Measurements from ENCODE around the gene DPP10. TPM values are rescaled to one million over a fixed set of nuclear protein-coding genes. Genes with fewer than 3 reads are reported as not detected.

Gene DPP10
- total RNA-seq, 4 donors from 2014 or later, result 3.3 to 6.6 (median 4.7) TPM

DNA sequence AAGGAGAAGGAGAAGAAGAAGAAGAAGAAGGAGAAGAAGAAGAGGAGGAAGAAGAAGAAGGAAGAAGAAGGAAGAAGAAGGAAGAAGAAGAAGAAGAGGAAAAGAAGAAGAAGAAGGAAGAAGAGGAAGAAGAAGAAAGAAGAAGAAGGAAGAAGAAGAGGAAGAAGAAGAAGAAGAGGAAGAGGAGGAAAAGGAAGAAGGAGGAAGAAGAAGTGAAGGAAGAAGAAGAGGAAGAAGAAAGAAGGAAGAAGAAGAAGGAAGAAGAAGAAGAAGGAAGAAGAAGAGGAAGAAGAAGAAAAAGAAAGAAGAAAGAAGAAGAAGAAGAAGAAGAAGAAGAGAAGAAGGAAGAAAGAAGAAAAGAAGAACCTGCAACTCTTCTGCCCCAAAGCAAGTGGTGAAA lies 942.0 kb downstream of the DPP10 start:
- H3K9me3 ChIP-seq, result peaks cover 0 to 14% (median 7%) of the 10 kb centered on the region in 4 donors
- no peaks in the 10 kb centered on the region for H3K27me3 ChIP-seq
- no peak for DNase-seq (ENCODE audit: extremely low spot score)
- H3K4me1 ChIP-seq, result no peaks in the 10 kb centered on the region
- intact Hi-C loops (cut with DNase I), result no loop called here
- TF ChIP-seq EP300 (IDR thresholded peaks at IDR 0.05) (no peak), POLR2A (IDR thresholded peaks at IDR 0.05; ENCODE audit: low read depth) (no peak), POLR2AphosphoS5 (IDR thresholded peaks at IDR 0.05) (no peak)
- TF ChIP-seq, protein P1, sequence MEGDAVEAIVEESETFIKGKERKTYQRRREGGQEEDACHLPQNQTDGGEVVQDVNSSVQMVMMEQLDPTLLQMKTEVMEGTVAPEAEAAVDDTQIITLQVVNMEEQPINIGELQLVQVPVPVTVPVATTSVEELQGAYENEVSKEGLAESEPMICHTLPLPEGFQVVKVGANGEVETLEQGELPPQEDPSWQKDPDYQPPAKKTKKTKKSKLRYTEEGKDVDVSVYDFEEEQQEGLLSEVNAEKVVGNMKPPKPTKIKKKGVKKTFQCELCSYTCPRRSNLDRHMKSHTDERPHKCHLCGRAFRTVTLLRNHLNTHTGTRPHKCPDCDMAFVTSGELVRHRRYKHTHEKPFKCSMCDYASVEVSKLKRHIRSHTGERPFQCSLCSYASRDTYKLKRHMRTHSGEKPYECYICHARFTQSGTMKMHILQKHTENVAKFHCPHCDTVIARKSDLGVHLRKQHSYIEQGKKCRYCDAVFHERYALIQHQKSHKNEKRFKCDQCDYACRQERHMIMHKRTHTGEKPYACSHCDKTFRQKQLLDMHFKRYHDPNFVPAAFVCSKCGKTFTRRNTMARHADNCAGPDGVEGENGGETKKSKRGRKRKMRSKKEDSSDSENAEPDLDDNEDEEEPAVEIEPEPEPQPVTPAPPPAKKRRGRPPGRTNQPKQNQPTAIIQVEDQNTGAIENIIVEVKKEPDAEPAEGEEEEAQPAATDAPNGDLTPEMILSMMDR (IDR thresholded peaks at IDR 0.05), result no peak
- H3K27ac ChIP-seq (replicated peaks in 1 of 4), result no peak overlapping the region
- H3K36me3 ChIP-seq, result no peaks in the 10 kb centered on the region
- no peak overlapping the region for H3K4me3 ChIP-seq

DNA sequence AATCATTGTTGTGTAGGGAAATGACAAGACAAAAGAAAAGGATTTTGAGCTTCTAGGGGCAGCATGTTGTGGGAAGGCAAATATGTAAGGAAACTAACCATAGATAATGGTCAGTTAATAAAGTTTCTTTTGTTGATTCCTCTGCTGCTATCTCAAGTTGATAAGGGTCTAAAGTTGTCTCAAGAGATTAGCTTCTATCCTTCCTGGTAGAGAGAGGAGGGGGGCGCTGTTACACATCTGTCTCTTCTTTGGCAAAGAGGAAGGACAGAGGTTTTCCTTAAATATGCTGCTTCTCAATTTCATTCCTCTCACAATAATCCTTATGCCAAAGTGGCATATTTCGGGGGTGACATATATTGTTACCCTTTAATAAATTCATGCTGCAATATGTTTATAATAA lies 944.0 kb downstream of the DPP10 start:
- Histone ChIP-seq H3K4me1 (no peaks in the 10 kb centered on the region), H3K36me3 (no peaks in the 10 kb centered on the region), H3K27me3 (no peaks in the 10 kb centered on the region), H3K9me3 (peaks cover 0 to 14% (median 6%) of the 10 kb centered on the region in 4 donors), H3K27ac (replicated peaks in 1 of 4) (no peak overlapping the region), H3K4me3 (no peak overlapping the region)
- TF ChIP-seq EP300 (IDR thresholded peaks at IDR 0.05), result no peak
- no peak for TF ChIP-seq POLR2A (IDR thresholded peaks at IDR 0.05; ENCODE audit: low read depth)
- no peak for TF ChIP-seq POLR2AphosphoS5 (IDR thresholded peaks at IDR 0.05)
- TF ChIP-seq, protein P1 (IDR thresholded peaks at IDR 0.05), result no peak
- WGBS, result 73% methylated on average over 2 of the region's 2 CpGs
- intact Hi-C loops (cut with DNase I), result no loop called here
- no peak for DNase-seq (ENCODE audit: extremely low spot score)

DNA sequence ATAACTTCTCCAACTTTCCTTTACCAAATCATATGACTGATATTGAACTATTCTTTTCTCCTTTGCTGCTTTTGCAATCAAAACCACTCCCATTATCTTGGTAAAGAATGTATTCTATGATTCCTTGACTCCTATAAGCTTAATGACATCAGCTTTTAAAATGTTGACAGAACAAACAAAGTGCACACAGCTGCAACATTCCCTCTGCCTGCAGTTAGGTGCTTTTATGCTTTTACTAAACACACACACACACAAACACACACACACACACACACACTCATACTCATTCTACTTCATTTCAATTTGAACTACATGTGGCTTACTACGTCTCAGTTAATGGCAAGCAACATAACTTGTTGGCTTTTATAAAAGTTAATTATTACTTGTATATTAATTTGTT lies 946.6 kb downstream of the DPP10 start:
- H3K27me3 ChIP-seq, result no peaks in the 10 kb centered on the region
- TF ChIP-seq POLR2AphosphoS5 (IDR thresholded peaks at IDR 0.05) (no peak), EP300 (IDR thresholded peaks at IDR 0.05) (no peak), POLR2A (IDR thresholded peaks at IDR 0.05; ENCODE audit: low read depth) (no peak)
- TF ChIP-seq, protein P1 (IDR thresholded peaks at IDR 0.05), result no peak
- no peaks in the 10 kb centered on the region for H3K9me3 ChIP-seq
- no peak for DNase-seq (ENCODE audit: extremely low spot score)
- H3K36me3 ChIP-seq, result no peaks in the 10 kb centered on the region
- H3K4me1 ChIP-seq, result no peaks in the 10 kb centered on the region
- no peak overlapping the region for H3K4me3 ChIP-seq
- WGBS, result 97% methylated on average over 1 of the region's 1 CpG
- intact Hi-C loops (cut with DNase I), result no loop called here
- no peak overlapping the region for H3K27ac ChIP-seq (replicated peaks in 1 of 4)

DNA sequence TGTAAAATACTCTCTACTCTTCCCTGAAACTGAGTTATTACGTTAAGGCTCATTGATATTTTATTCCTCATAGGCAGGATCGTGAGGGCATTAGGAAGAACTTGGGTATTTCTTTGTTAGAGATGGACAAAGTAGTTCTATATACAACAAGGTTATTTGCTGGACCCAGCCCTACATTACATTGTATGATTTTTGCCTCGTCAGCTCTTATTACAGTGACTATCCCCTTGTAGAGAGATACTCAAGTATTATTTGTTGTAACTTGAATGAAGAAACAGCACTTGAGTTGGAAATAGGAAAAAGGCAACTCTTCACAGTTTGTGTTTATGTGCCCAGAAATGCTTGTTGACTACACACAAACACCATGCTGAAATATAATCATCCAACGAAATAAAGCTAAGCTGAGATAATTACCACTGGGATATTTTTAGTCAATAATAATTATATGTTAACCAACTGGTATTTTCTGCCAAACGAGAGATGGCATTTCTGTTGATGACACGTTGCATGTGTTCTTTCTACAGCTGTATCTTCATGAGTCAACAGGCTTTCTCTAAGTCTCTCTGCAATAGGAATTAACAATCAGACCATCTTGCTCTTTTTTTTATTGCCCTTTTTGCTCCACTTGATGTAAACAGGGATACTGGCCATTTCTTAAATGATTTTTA lies 947.6 kb downstream of the DPP10 start:
- TF ChIP-seq POLR2AphosphoS5 (IDR thresholded peaks at IDR 0.05) (no peak), POLR2A (IDR thresholded peaks at IDR 0.05; ENCODE audit: low read depth) (no peak), EP300 (IDR thresholded peaks at IDR 0.05) (no peak)
- TF ChIP-seq, protein P1 (IDR thresholded peaks at IDR 0.05), result no peak
- intact Hi-C loops (cut with DNase I), result no loop called here
- H3K4me3 ChIP-seq, result no peak overlapping the region
- no peak overlapping the region for H3K27ac ChIP-seq (replicated peaks in 1 of 4)
- 83% methylated on average over 6 of the region's 6 CpGs for whole genome bisulfite sequencing
- no peaks in the 10 kb centered on the region for H3K9me3 ChIP-seq
- H3K27me3 ChIP-seq, result no peaks in the 10 kb centered on the region
- H3K4me1 ChIP-seq, result no peaks in the 10 kb centered on the region
- H3K36me3 ChIP-seq, result no peaks in the 10 kb centered on the region
- no peak for DNase-seq (ENCODE audit: extremely low spot score)

DNA sequence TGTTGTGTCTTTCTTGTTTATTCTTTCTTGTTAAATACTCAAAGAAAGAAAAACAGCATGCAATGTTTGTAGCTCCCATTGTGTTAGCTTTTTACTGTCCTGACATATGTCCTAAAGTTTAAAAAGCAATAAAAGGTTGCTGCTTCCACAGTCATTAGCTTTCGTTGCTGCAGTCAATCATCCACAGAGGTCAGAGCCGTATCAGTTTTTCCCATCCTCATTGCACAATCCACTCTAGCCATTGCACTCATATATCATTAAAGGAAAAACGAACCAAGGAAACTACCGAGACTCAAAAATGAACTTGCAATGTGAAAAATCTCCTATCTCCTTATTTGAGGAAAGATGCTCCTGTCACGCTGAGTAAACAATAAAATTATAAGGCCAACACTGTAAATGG lies 954.1 kb downstream of the DPP10 start:
- H3K4me3 ChIP-seq, result no peak overlapping the region
- H3K4me1 ChIP-seq, result no peaks in the 10 kb centered on the region
- DNase-seq (ENCODE audit: extremely low spot score), result no peak
- intact Hi-C loops (cut with DNase I), result no loop called here
- WGBS, result 51% methylated on average over 5 of the region's 5 CpGs
- no peaks in the 10 kb centered on the region for H3K36me3 ChIP-seq
- TF ChIP-seq POLR2A (IDR thresholded peaks at IDR 0.05; ENCODE audit: low read depth) (no peak), POLR2AphosphoS5 (IDR thresholded peaks at IDR 0.05) (no peak), EP300 (IDR thresholded peaks at IDR 0.05) (no peak)
- TF ChIP-seq, protein P1 (IDR thresholded peaks at IDR 0.05), result no peak
- no peaks in the 10 kb centered on the region for H3K9me3 ChIP-seq
- H3K27ac ChIP-seq (replicated peaks in 1 of 4), result no peak overlapping the region
- no peaks in the 10 kb centered on the region for H3K27me3 ChIP-seq

Measured in esophagus muscularis mucosa (tissue), 4 donors.